ENCODE data around the gene DPP6. TPM values are rescaled to one million over a fixed set of nuclear protein-coding genes. Genes with fewer than 3 reads are reported as not detected.

Gene DPP6
- total and polyA plus RNA-seq, 2 of the 8 experiments (the other 6 are each of a cell fraction or from before 2014, with no cell fraction given): 4.7 to 6.8 TPM

DNA sequence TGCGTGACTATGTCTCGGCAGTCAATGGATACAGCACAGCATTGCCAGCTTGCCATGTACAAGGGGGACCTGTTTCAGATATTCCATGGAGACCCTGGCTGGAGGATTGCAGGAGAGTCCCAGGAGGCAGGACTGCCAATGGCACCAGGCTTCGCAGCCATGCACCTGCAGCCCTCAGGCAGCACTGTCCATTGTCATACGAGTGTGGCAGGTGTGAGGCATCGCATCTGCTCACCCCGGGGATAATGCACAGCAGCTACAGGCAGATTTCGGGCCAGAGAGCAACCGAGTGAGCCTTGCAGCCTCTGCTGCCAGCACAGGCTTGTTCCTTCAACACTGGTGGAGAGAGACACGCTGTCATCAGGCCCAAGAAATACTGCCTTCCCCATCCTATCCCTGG, 535.6 kb downstream of the DPP6 start:
- H3K9me3 ChIP-seq (ENCODE audit: insufficient read depth in 2 of 2, low read depth in 1 of 2, low read length in 1 of 2): no peaks in the 10 kb centered on the region
- no peaks in the 10 kb centered on the region for H3K79me2 ChIP-seq (ENCODE audit: control insufficient read depth in 1 of 2, insufficient read depth in 2 of 2, low read length in 2 of 2)
- ChIA-PET CTCF (ENCODE audit: partially characterized antibody) (interaction anchor here (2.4 kb wide), 1 partner anchor 52 kb away, joined by 11 read pairs; no protein-coding TSS in a partner anchor), POLR2A (ENCODE audit: partially characterized antibody) (no interaction called here)
- H2BK20ac ChIP-seq (ENCODE audit: low read length): no peak overlapping the region
- FAIRE-seq (no peak), DNase-seq (ENCODE audit: low read depth in 1 of 2, low spot score in 2 of 2) (no peak)
- no peaks in the 10 kb centered on the region for H3K27me3 ChIP-seq (replicated peaks in 1 of 4; ENCODE audit: control insufficient read depth in 3 of 4, extremely low read depth in 1 of 4, insufficient read depth in 3 of 4, low read length in 3 of 4)
- no peak overlapping the region for H3K23ac ChIP-seq (ENCODE audit: insufficient read length)
- no peak overlapping the region for H3K18ac ChIP-seq (ENCODE audit: extremely low read depth, low read length)
- H3K9ac ChIP-seq (replicated peaks in 1 of 4; ENCODE audit: extremely low read depth in 1 of 4, low read depth in 3 of 4, low read length in 3 of 4): no peak overlapping the region
- peaks cover 0 to 2% (median 1%) of the 10 kb centered on the region in 4 experiments; a peak in 2 of 7 replicates for H3K4me1 ChIP-seq (replicated peaks in 1 of 4; ENCODE audit: control insufficient read depth in 3 of 4, insufficient read depth in 4 of 4, low read length in 3 of 4)
- H2BK15ac ChIP-seq (ENCODE audit: low read length): no peak overlapping the region
- H4K20me1 ChIP-seq (replicated peaks in 1 of 2; ENCODE audit: control insufficient read depth in 1 of 2, insufficient read depth in 2 of 2, low read length in 2 of 2): no peaks in the 10 kb centered on the region
- no peak overlapping the region for H3K4ac ChIP-seq (replicated peaks; ENCODE audit: insufficient read length, low read depth, low read length)
- H3K4me2 ChIP-seq (ENCODE audit: insufficient read depth in 1 of 2, low read depth in 2 of 2, low read length in 2 of 2): no peak overlapping the region
- no peak overlapping the region for H4K5ac ChIP-seq (ENCODE audit: insufficient read length, low read depth, low read length)
- no peak overlapping the region for H4K8ac ChIP-seq (ENCODE audit: extremely low read depth, insufficient read depth, low read length)
- 95% methylated on average over 7 of the region's 9 CpGs; no CpG with 5 or more reads in 1 of the 2 experiments for WGBS, 2 experiments (ENCODE audit: extremely low coverage in 1 of 2, insufficient coverage in 1 of 2, insufficient read length in 1 of 2, insufficient replicate concordance in 2 of 2, low coverage in 1 of 2, low lambda C conversion rate in 2 of 2, missing lambda C conversion rate in 1 of 2)
- H3K79me1 ChIP-seq (ENCODE audit: low read depth, low read length): no peaks in the 10 kb centered on the region
- H2AFZ ChIP-seq (ENCODE audit: low read length): no peak overlapping the region
- H3K56ac ChIP-seq (replicated peaks; ENCODE audit: insufficient read length, low read depth, low read length): no peak overlapping the region
- no peak overlapping the region for H2BK12ac ChIP-seq (ENCODE audit: low read depth, low read length)
- no peaks in the 10 kb centered on the region for H3K23me2 ChIP-seq (ENCODE audit: low read depth, low read length)
- H2AK5ac ChIP-seq (ENCODE audit: low read depth, low read length): 0 out of 2 replicates have a peak overlapping the region, but pooled peaks have one; percentile 72
- H3K36me3 ChIP-seq (ENCODE audit: control insufficient read depth in 2 of 4, insufficient read depth in 4 of 4, low read length in 3 of 4): no peaks in the 10 kb centered on the region
- no peak overlapping the region for H3K4me3 ChIP-seq (ENCODE audit: extremely low read depth in 1 of 4, insufficient read depth in 2 of 4, low read depth in 3 of 4, low read length in 4 of 4)
- no peak overlapping the region for H3K27ac ChIP-seq (ENCODE audit: low read depth, low read length)
- H3K14ac ChIP-seq (ENCODE audit: insufficient read length): no peak overlapping the region
- no peak overlapping the region for H4K91ac ChIP-seq (replicated peaks; ENCODE audit: insufficient read length, low read length)
- H2BK5ac ChIP-seq (ENCODE audit: low read depth, low read length): no peak overlapping the region
- H2BK120ac ChIP-seq (replicated peaks; ENCODE audit: low read depth, low read length): no peak overlapping the region
- TF ChIP-seq TCF12 (IDR thresholded peaks at IDR 0.05; ENCODE audit: low read depth, low read length) (no peak), POLR2AphosphoS5 (IDR thresholded peaks at IDR 0.05; ENCODE audit: low read depth, low read length) (no peak), SAP30 (IDR thresholded peaks at IDR 0.05; ENCODE audit: insufficient read depth, insufficient replicate concordance, low read length) (no peak), RNF2 (IDR thresholded peaks at IDR 0.05; ENCODE audit: borderline replicate concordance, low read depth, low read length, missing control alignments, poor library complexity, severe bottlenecking) (no peak), RBBP5 (IDR thresholded peaks at IDR 0.05; ENCODE audit: borderline replicate concordance, low read depth, low read length) (no peak), SIN3A (conservative IDR thresholded peaks at IDR 0.05 in 1 of 2, IDR thresholded peaks at IDR 0.05 in 1 of 2; ENCODE audit: low read depth in 1 of 2, low read length in 2 of 2) (no peak), SIRT6 (IDR thresholded peaks at IDR 0.05; ENCODE audit: low read length) (no peak), ASH2L (IDR thresholded peaks at IDR 0.05; ENCODE audit: low read length) (no peak), CREB1 (IDR thresholded peaks at IDR 0.05) (no peak)
- TF ChIP-seq, protein P1, sequence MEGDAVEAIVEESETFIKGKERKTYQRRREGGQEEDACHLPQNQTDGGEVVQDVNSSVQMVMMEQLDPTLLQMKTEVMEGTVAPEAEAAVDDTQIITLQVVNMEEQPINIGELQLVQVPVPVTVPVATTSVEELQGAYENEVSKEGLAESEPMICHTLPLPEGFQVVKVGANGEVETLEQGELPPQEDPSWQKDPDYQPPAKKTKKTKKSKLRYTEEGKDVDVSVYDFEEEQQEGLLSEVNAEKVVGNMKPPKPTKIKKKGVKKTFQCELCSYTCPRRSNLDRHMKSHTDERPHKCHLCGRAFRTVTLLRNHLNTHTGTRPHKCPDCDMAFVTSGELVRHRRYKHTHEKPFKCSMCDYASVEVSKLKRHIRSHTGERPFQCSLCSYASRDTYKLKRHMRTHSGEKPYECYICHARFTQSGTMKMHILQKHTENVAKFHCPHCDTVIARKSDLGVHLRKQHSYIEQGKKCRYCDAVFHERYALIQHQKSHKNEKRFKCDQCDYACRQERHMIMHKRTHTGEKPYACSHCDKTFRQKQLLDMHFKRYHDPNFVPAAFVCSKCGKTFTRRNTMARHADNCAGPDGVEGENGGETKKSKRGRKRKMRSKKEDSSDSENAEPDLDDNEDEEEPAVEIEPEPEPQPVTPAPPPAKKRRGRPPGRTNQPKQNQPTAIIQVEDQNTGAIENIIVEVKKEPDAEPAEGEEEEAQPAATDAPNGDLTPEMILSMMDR (IDR thresholded peaks at IDR 0.05; ENCODE audit: control extremely low read depth in 1 of 3, insufficient read depth in 1 of 3, low read depth in 1 of 3, low read length in 3 of 3): no peak
- TF ChIP-seq, protein P2, sequence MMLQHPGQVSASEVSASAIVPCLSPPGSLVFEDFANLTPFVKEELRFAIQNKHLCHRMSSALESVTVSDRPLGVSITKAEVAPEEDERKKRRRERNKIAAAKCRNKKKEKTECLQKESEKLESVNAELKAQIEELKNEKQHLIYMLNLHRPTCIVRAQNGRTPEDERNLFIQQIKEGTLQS (IDR thresholded peaks at IDR 0.05; ENCODE audit: insufficient read depth, low read depth, low read length): no peak
